ENCODE measurements around the gene RPS25.
"Not testable (repeated sequence)": the region's sequence is repeated elsewhere in the genome, so short reads cannot be mapped to it uniquely, and the experiment has no call there.

RPS25 gene

DNA sequence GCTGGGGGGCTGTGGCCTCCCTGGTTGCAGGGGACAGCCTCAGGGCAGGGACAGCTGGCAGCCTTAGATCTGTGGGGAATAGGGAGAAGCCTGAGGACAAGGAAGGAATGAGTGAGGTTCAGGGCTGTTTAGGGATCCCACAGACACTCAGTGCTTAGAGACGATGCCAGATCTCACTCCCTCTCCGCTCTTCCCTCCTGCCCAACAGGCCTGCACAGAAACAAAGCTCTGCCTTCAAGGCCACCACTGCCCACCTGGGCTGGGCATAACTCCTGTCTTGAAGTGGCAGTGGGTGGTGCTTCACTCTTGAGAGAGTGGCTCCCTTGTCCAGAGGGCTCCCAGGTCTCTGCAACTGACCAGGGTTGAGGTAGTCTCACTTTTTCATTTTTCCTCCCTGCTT is 33.3 kb downstream of the RPS25 start:
- Histone ChIP-seq H3K27ac (ENCODE audit: poor library complexity, severe bottlenecking) (no peak overlapping the region), H3K4me3 (ENCODE audit: severe bottlenecking) (no peak overlapping the region), H3K4me1 (ENCODE audit: insufficient read depth, poor library complexity, severe bottlenecking) (peaks cover 8% of the 10 kb centered on the region), H3K27me3 (ENCODE audit: insufficient read depth, poor library complexity, severe bottlenecking) (no peaks in the 10 kb centered on the region), H3K36me3 (ENCODE audit: low read depth) (no peaks in the 10 kb centered on the region), H3K9me3 (ENCODE audit: severe bottlenecking) (no peaks in the 10 kb centered on the region)
- ATAC-seq (ENCODE audit: low read depth): no peak
- no peak for DNase-seq (ENCODE audit: low spot score)
- TF ChIP-seq, protein P1, sequence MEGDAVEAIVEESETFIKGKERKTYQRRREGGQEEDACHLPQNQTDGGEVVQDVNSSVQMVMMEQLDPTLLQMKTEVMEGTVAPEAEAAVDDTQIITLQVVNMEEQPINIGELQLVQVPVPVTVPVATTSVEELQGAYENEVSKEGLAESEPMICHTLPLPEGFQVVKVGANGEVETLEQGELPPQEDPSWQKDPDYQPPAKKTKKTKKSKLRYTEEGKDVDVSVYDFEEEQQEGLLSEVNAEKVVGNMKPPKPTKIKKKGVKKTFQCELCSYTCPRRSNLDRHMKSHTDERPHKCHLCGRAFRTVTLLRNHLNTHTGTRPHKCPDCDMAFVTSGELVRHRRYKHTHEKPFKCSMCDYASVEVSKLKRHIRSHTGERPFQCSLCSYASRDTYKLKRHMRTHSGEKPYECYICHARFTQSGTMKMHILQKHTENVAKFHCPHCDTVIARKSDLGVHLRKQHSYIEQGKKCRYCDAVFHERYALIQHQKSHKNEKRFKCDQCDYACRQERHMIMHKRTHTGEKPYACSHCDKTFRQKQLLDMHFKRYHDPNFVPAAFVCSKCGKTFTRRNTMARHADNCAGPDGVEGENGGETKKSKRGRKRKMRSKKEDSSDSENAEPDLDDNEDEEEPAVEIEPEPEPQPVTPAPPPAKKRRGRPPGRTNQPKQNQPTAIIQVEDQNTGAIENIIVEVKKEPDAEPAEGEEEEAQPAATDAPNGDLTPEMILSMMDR (IDR thresholded peaks at IDR 0.05; ENCODE audit: poor library complexity, severe bottlenecking): no peak

DNA sequence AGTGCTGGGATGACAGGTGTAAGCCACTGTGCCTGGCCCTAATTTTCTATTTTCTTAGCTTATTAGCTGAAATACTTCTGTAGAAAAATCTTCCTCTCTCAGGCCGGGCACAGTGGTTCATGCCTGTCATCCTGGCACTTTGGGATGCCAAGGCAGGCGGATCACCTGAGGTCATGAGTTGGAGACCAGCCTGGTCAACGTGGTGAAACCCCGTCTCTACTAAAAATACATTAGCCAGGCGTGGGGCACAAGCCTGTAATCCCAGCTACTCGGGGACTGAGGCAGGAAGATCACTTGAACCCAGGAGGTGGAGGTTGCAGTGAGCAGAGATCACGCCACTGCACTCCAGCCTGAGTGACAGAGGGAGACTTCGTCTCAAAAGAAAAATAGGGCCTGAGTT is 33.8 kb downstream of the RPS25 start:
- H3K4me1 ChIP-seq (ENCODE audit: insufficient read depth, poor library complexity, severe bottlenecking); DNase-seq (ENCODE audit: low spot score); H3K36me3 ChIP-seq (ENCODE audit: low read depth); H3K27ac ChIP-seq (ENCODE audit: poor library complexity, severe bottlenecking); H3K4me3 ChIP-seq (ENCODE audit: severe bottlenecking); H3K9me3 ChIP-seq (ENCODE audit: severe bottlenecking); H3K27me3 ChIP-seq (ENCODE audit: insufficient read depth, poor library complexity, severe bottlenecking); ATAC-seq (ENCODE audit: low read depth): not testable (repeated sequence)

DNA sequence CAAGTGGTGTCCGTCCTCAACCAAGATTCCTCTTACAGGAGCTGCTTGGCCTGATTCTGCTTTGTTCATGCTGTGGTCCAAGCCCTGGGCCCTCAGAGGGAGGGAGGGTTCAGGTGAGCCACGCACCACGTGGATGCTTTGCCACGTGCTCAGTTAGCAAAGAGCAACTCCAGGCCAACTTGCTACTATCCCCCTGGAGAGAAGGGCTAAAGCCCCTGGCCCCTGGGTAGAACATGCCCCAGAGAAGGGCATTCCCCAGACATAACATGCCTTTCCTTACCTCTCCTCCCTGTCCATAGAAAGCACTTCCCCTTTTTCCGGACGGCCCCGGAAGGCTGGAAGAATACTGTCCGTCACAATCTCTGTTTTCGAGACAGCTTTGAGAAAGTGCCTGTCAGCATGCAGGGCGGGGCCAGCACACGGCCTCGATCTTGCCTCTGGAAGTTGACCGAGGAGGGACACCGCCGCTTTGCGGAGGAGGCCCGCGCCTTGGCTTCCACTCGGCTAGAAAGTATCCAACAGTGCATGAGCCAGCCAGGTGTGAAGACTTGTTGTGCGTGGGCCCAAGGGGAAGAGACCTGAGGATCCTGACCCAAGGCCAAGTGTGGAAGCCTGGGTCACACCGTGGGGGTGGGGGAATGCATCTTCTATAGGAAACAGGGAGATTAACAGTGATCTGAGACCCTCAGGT is 37.8 kb downstream of the RPS25 start:
- Histone ChIP-seq H3K4me3 (ENCODE audit: severe bottlenecking) (no peak overlapping the region), H3K27me3 (ENCODE audit: insufficient read depth, poor library complexity, severe bottlenecking) (no peaks in the 10 kb centered on the region), H3K4me1 (ENCODE audit: insufficient read depth, poor library complexity, severe bottlenecking) (no peaks in the 10 kb centered on the region), H3K27ac (ENCODE audit: poor library complexity, severe bottlenecking) (no peak overlapping the region), H3K9me3 (ENCODE audit: severe bottlenecking) (no peaks in the 10 kb centered on the region), H3K36me3 (ENCODE audit: low read depth) (no peaks in the 10 kb centered on the region)
- no peak for DNase-seq (ENCODE audit: low spot score)
- ATAC-seq (ENCODE audit: low read depth): no peak
- TF ChIP-seq, protein P1 (IDR thresholded peaks at IDR 0.05; ENCODE audit: poor library complexity, severe bottlenecking): no peak

DNA sequence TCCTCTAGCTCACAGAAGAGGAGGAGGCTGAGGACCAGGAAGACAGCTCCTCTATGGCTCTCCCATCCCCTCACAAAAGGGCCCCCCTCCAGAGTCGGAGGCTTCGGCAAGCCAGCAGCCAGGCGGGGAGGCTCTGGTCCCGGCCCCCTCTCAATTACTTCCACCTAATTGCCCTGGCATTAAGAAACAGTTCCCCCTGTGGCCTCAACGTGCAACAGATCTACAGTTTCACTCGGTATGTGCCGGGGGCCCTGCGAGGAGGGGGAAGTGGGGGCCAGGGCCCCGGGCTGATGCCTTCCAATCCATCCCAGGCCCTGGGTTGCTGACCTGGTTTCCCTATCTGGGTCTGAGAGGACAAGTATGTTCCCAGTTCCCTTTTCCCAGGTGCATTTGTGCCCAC is 38.7 kb downstream of the RPS25 start:
- no peak for ATAC-seq (ENCODE audit: low read depth)
- DNase-seq (ENCODE audit: low spot score): no peak
- TF ChIP-seq, protein P1 (IDR thresholded peaks at IDR 0.05; ENCODE audit: poor library complexity, severe bottlenecking): no peak
- H3K27me3 ChIP-seq (ENCODE audit: insufficient read depth, poor library complexity, severe bottlenecking): no peaks in the 10 kb centered on the region
- H3K27ac ChIP-seq (ENCODE audit: poor library complexity, severe bottlenecking): no peak overlapping the region
- no peaks in the 10 kb centered on the region for H3K4me1 ChIP-seq (ENCODE audit: insufficient read depth, poor library complexity, severe bottlenecking)
- H3K4me3 ChIP-seq (ENCODE audit: severe bottlenecking): no peak overlapping the region
- H3K36me3 ChIP-seq (ENCODE audit: low read depth): no peaks in the 10 kb centered on the region
- no peaks in the 10 kb centered on the region for H3K9me3 ChIP-seq (ENCODE audit: severe bottlenecking)

DNA sequence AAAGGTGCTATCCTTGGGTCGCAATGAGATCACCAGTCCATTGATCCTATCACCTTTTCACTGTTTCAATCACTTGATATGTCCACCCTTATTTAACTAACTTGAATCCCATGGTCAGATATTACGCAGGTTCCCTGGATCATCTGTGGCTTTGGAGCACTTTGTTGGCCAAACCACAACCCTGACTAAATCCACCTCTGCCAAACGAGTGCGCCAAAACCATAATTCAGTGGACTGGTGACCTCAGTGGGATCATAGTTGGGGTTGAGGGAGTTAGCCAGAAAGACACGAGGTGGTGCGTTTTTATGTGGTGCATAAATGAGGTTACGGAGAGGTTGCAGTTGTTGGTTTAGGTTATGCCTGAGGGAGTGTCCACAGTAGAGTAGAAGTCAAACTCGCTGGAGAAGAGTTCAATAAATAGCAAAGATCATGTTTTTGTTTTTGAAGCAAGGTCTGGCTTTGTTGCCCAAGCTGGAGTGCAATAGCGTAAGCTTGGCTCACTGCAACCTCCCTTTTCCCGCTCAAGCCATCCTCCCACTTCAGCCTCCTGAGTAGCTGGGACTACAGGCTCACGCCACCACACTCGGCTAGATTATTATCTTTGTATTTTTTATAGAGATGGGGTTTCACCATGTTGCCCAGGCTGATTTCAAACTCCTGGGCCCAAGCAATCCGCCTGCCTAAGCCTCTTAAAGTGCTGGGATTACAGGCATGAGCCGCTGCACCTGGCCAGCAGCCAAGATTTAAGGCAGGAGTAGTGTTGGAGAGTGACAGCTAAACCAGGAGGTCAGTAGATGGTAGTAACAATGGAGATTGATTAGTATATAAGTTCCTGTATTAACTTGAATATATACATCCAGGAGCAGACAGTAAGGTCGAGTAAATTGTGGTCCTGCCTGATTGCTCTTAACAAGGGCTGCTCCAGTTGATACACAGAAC is 42.1 kb downstream of the RPS25 start:
- Histone ChIP-seq H3K9me3 (ENCODE audit: severe bottlenecking) (no peaks in the 10 kb centered on the region), H3K27ac (ENCODE audit: poor library complexity, severe bottlenecking) (no peak overlapping the region), H3K4me1 (ENCODE audit: insufficient read depth, poor library complexity, severe bottlenecking) (no peaks in the 10 kb centered on the region), H3K36me3 (ENCODE audit: low read depth) (no peaks in the 10 kb centered on the region), H3K4me3 (ENCODE audit: severe bottlenecking) (no peak overlapping the region), H3K27me3 (ENCODE audit: insufficient read depth, poor library complexity, severe bottlenecking) (no peaks in the 10 kb centered on the region)
- DNase-seq (ENCODE audit: low spot score) (no peak), ATAC-seq (ENCODE audit: low read depth) (no peak)
- TF ChIP-seq, protein P1 (IDR thresholded peaks at IDR 0.05; ENCODE audit: poor library complexity, severe bottlenecking): no peak

Data from RWPE2 (cell line).